DND-41 (cell line): ENCODE results near the gene RNF150.

Experiments used
- ATAC-seq: fragments of 200-7000 bp; cut with Tn5 transposase; 3 replicates; pipeline ENCODE4 v1.9.1; 2021; ENCODE audit warnings: low read depth; ENCODE audit not compliant: insufficient read depth
- DNase-seq: peaks from one replicate; pipeline ENCODE4 v3.0.0-alpha.2; 2020
- H2AFZ ChIP-seq: 2 replicates; pipeline ENCODE4 v1.6.0; 2012; ENCODE audit warnings: low read depth, low read length
- H3K27ac ChIP-seq: 2 replicates; pipeline ENCODE4 v1.5.1; 2012; ENCODE audit warnings: low read length, inconsistent platforms
- H3K27me3 ChIP-seq: fragments of 200-600 bp; sonication (generic); 2 replicates; pipeline ENCODE4 v1.6.0; 2012; ENCODE audit warnings: low read length, mild to moderate bottlenecking, inconsistent platforms; ENCODE audit not compliant: insufficient read depth, poor library complexity
- H3K36me3 ChIP-seq: 2 replicates; pipeline ENCODE4 v1.5.1; 2012; ENCODE audit warnings: low read length, inconsistent platforms; ENCODE audit not compliant: insufficient read depth
- H3K4me1 ChIP-seq: 2 replicates; pipeline ENCODE4 v1.5.1; 2012; ENCODE audit warnings: mild to moderate bottlenecking, low read length; ENCODE audit not compliant: insufficient read depth
- H3K4me2 ChIP-seq: 2 replicates; pipeline ENCODE4 v1.6.0; 2012; ENCODE audit warnings: mild to moderate bottlenecking, moderate library complexity, low read length, inconsistent platforms; ENCODE audit not compliant: insufficient read depth
- H3K4me3 ChIP-seq, 2 experiments: fragments of 200-600 bp in 1 of 2; shearing (Covaris generic) in 1 of 2; 2 replicates each; pipeline ENCODE4 v1.5.1; 2012 to 2016; ENCODE audit warnings: inconsistent platforms in 2 of 2, low read length in 2 of 2, mild to moderate bottlenecking in 2 of 2, low read depth in 1 of 2, moderate library complexity in 1 of 2
- H3K79me2 ChIP-seq: 2 replicates; pipeline ENCODE4 v1.6.0; 2012; ENCODE audit warnings: low read length, inconsistent platforms; ENCODE audit not compliant: insufficient read depth
- H3K9ac ChIP-seq: 2 replicates; pipeline ENCODE4 v1.6.0; 2012; ENCODE audit warnings: low read depth, mild to moderate bottlenecking, inconsistent platforms, low read length, moderate library complexity
- H3K9me3 ChIP-seq: 2 replicates; pipeline ENCODE4 v1.5.1; 2012; ENCODE audit warnings: low read length, moderate library complexity, mild to moderate bottlenecking, inconsistent platforms; ENCODE audit not compliant: insufficient read depth, severe bottlenecking
- H4K20me1 ChIP-seq: 2 replicates; pipeline ENCODE4 v1.6.0; 2012; ENCODE audit warnings: low read length; ENCODE audit not compliant: insufficient read depth
- CTCF ChIP-seq: IDR thresholded peaks from 2 replicates; pipeline ENCODE4 v1.5.1; 2012; ENCODE audit warnings: borderline replicate concordance, low read length, moderate library complexity, mild to moderate bottlenecking; ENCODE audit not compliant: poor library complexity, severe bottlenecking; ENCODE audit errors: extremely low read depth
- EZH2 ChIP-seq: IDR thresholded peaks from 3 replicates; pipeline ENCODE4 v1.6.1; 2012; ENCODE audit warnings: borderline replicate concordance, low read depth, mild to moderate bottlenecking, moderate library complexity, low read length, inconsistent platforms; ENCODE audit not compliant: severe bottlenecking

Gene RNF150

GRCh38 chr4:140944199-140944515 lies 189.1 kb downstream of the RNF150 start:
- Histone ChIP-seq H4K20me1 (no peaks in the 10 kb centered on the region), H3K9me3 (no peaks in the 10 kb centered on the region), H3K4me1 (no peaks in the 10 kb centered on the region), H3K4me2 (no peak overlapping the region), H3K4me3 (no peak overlapping the region), H3K27me3 (no peaks in the 10 kb centered on the region), H2AFZ (no peak overlapping the region), H3K36me3 (no peaks in the 10 kb centered on the region), H3K9ac (no peak overlapping the region), H3K79me2 (no peaks in the 10 kb centered on the region), H3K27ac (no peak overlapping the region)
- no peak for TF ChIP-seq EZH2
- no peak for TF ChIP-seq CTCF
- ATAC-seq (no peak), DNase-seq (no peak)

- TF ChIP-seq EZH2 (no peak), CTCF (no peak)
- no peaks in the 10 kb centered on the region for H3K36me3 ChIP-seq
- DNase-seq (no peak), ATAC-seq (no peak)
- no peaks in the 10 kb centered on the region for H4K20me1 ChIP-seq
- no peak overlapping the region for H3K4me3 ChIP-seq
- H2AFZ ChIP-seq, result no peak overlapping the region
- no peaks in the 10 kb centered on the region for H3K9me3 ChIP-seq
- no peaks in the 10 kb centered on the region for H3K79me2 ChIP-seq
- no peaks in the 10 kb centered on the region for H3K4me1 ChIP-seq
- no peak overlapping the region for H3K4me2 ChIP-seq
- H3K27ac ChIP-seq, result no peak overlapping the region
- no peak overlapping the region for H3K9ac ChIP-seq
- H3K27me3 ChIP-seq, result no peaks in the 10 kb centered on the region
Observed at GRCh38 chr4:140943486-140944198, 189.6 kb downstream of the RNF150 start.

GRCh38 chr4:140940589-140940988 lies 192.7 kb downstream of the RNF150 start:
- Histone ChIP-seq H3K79me2 (no peaks in the 10 kb centered on the region), H3K4me3 (no peak overlapping the region), H3K4me2 (no peak overlapping the region), H3K9ac (no peak overlapping the region), H3K9me3 (no peaks in the 10 kb centered on the region), H4K20me1 (no peaks in the 10 kb centered on the region), H3K27ac (no peak overlapping the region), H3K4me1 (no peaks in the 10 kb centered on the region), H3K36me3 (no peaks in the 10 kb centered on the region), H3K27me3 (no peaks in the 10 kb centered on the region), H2AFZ (no peak overlapping the region)
- DNase-seq, result no peak
- TF ChIP-seq CTCF (no peak), EZH2 (no peak)
- no peak for ATAC-seq

GRCh38 chr4:140937866-140938265 lies 195.4 kb downstream of the RNF150 start:
- TF ChIP-seq EZH2 (no peak), CTCF (no peak)
- Histone ChIP-seq H3K4me1 (no peaks in the 10 kb centered on the region), H3K27ac (no peak overlapping the region), H3K9ac (no peak overlapping the region), H3K79me2 (no peaks in the 10 kb centered on the region), H2AFZ (no peak overlapping the region), H3K36me3 (no peaks in the 10 kb centered on the region), H3K27me3 (no peaks in the 10 kb centered on the region), H3K9me3 (no peaks in the 10 kb centered on the region), H3K4me3 (no peak overlapping the region), H4K20me1 (no peaks in the 10 kb centered on the region), H3K4me2 (no peak overlapping the region)
- no peak for DNase-seq
- ATAC-seq, result no peak
